ENCODE measurements around the gene JMJD7. TPM values are rescaled to one million over a fixed set of nuclear protein-coding genes. Genes with fewer than 3 reads are reported as not detected.

The JMJD7 gene
- total and polyA plus RNA-seq, 5 donors from 2014 or later, result 17.0 to 42.2 (median 25.9) TPM

DNA sequence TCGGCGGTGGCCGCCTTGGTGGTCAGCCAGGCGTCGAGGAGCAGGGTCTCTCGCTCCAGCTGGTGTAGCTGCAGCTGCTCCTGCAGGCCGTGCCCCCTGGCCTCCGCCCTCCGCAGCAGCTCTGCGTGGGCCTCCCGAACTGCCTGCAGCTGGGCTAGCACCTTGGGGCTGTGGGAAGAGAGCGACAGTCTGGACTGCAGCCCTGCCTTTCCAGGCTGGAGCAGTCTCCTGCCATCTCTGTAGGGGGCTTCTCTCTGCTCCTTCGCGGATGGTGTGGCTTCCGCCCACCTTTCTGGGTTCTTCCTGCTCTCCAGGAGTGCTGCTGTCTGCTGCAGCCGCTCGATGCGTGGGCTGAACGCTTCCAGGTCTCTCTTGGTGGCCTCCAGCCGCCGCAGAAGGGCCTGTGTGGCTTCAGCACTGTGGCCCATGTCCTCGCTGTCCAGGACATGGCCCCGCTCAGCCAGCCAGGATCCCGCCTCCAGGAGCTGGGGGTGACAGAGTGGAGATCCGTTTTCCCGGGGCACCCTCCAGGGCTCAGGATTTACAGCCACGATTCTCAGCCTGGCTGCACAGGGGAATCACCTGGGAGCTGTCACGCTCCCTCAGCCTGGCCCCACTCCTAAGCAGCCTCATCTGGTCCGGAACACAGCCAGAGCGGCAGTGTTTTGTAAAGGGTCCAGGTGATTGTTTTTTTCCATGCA is 27.5 kb downstream of the JMJD7 start:
- H3K36me3 Mint-ChIP-seq, result no peaks in the 10 kb centered on the region
- H3K4me1 ChIP-seq (ENCODE audit: control insufficient read depth, insufficient read depth, low read length, poor library complexity, severe bottlenecking), result no peaks in the 10 kb centered on the region
- H3K4me3 Mint-ChIP-seq, result no peak overlapping the region
- no peaks in the 10 kb centered on the region for H3K36me3 ChIP-seq (ENCODE audit: control insufficient read depth, insufficient read depth, low read length)
- ATAC-seq (ENCODE audit: low read depth in 2 of 2), result no peak
- no peaks in the 10 kb centered on the region for H3K27me3 Mint-ChIP-seq
- no peak overlapping the region for H3K27ac Mint-ChIP-seq
- H3K4me1 Mint-ChIP-seq, result peaks cover 0 to 5% (median 2%) of the 10 kb centered on the region in 4 donors
- no peak overlapping the region for H3K27ac ChIP-seq (ENCODE audit: insufficient read depth, low read length, poor library complexity, severe bottlenecking)
- H3K9me3 Mint-ChIP-seq, result no peaks in the 10 kb centered on the region
- no peaks in the 10 kb centered on the region for H3K9me3 ChIP-seq (ENCODE audit: control insufficient read depth in 2 of 2, low read length in 2 of 2)
- no peak for DNase-seq
- no peak overlapping the region for H3K4me3 ChIP-seq (ENCODE audit: low read depth, low read length)
- no peaks in the 10 kb centered on the region for H3K27me3 ChIP-seq (ENCODE audit: control insufficient read depth, insufficient read depth, low read length)

DNA sequence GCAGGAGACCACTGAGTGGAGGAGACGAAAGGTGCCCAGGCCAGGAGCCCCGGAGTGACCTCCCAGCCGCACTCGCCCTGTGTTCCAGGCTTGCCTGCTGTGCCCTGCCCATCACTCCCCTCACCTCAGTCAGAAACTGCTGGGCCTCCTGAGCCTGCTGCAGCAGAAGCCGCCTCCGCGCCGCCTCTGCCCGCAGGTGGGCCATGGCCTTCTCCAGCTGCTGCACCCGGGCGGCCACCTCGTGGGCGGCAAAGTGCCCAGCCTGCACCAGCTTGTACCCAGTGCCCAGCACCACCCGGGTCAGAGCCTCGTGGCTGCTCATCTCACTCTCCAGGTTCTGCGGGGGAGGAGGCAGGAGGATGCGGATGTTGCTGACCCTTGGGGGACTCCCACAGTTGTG is 28.4 kb downstream of the JMJD7 start:
- H3K9me3 Mint-ChIP-seq, result no peaks in the 10 kb centered on the region
- H3K9me3 ChIP-seq (ENCODE audit: control insufficient read depth in 2 of 2, low read length in 2 of 2), result no peaks in the 10 kb centered on the region
- no peaks in the 10 kb centered on the region for H3K27me3 Mint-ChIP-seq
- no peak for ATAC-seq (ENCODE audit: low read depth in 2 of 2)
- no peak overlapping the region for H3K4me3 ChIP-seq (ENCODE audit: low read depth, low read length)
- no peak for DNase-seq
- H3K36me3 Mint-ChIP-seq, result no peaks in the 10 kb centered on the region
- no peak overlapping the region for H3K27ac ChIP-seq (ENCODE audit: insufficient read depth, low read length, poor library complexity, severe bottlenecking)
- no peak overlapping the region for H3K27ac Mint-ChIP-seq
- H3K4me1 ChIP-seq (ENCODE audit: control insufficient read depth, insufficient read depth, low read length, poor library complexity, severe bottlenecking), result no peaks in the 10 kb centered on the region
- H3K36me3 ChIP-seq (ENCODE audit: control insufficient read depth, insufficient read depth, low read length), result no peaks in the 10 kb centered on the region
- no peak overlapping the region for H3K4me3 Mint-ChIP-seq
- H3K4me1 Mint-ChIP-seq, result peaks cover 0 to 5% (median under 1%) of the 10 kb centered on the region in 4 donors
- no peaks in the 10 kb centered on the region for H3K27me3 ChIP-seq (ENCODE audit: control insufficient read depth, insufficient read depth, low read length)

DNA sequence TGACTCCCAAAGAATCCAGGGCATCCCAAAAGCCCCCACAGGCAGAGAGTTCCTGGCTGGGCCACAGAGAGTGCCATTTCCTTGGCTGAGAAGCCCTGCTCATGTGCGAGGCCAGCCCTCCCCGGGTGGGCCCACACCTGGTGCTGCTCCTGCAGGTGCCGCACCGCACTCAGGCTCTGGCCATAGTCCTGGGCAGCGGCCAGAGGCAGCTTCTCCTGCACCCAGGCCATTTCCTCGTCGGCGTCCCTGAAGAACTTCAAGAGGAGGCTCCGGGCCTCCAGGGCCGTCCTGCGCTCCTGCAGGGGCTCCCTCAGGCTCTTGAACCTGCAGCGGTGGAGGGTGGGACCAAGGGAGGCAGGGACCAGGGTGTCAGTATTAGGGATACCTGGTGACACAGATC is 28.8 kb downstream of the JMJD7 start:
- Mint-ChIP-seq H3K4me3 (no peak overlapping the region), H3K27ac (no peak overlapping the region), H3K27me3 (no peaks in the 10 kb centered on the region), H3K4me1 (peaks cover 0 to 5% (median 0%) of the 10 kb centered on the region in 4 donors), H3K36me3 (no peaks in the 10 kb centered on the region), H3K9me3 (no peaks in the 10 kb centered on the region)
- no peak overlapping the region for H3K27ac ChIP-seq (ENCODE audit: insufficient read depth, low read length, poor library complexity, severe bottlenecking)
- ATAC-seq (ENCODE audit: low read depth in 2 of 2) (no peak), DNase-seq (no peak)
- H3K4me3 ChIP-seq (ENCODE audit: low read depth, low read length), result no peak overlapping the region
- H3K36me3 ChIP-seq (ENCODE audit: control insufficient read depth, insufficient read depth, low read length), result no peaks in the 10 kb centered on the region
- H3K4me1 ChIP-seq (ENCODE audit: control insufficient read depth, insufficient read depth, low read length, poor library complexity, severe bottlenecking), result no peaks in the 10 kb centered on the region
- H3K9me3 ChIP-seq (ENCODE audit: control insufficient read depth in 2 of 2, low read length in 2 of 2), result no peaks in the 10 kb centered on the region
- no peaks in the 10 kb centered on the region for H3K27me3 ChIP-seq (ENCODE audit: control insufficient read depth, insufficient read depth, low read length)

DNA sequence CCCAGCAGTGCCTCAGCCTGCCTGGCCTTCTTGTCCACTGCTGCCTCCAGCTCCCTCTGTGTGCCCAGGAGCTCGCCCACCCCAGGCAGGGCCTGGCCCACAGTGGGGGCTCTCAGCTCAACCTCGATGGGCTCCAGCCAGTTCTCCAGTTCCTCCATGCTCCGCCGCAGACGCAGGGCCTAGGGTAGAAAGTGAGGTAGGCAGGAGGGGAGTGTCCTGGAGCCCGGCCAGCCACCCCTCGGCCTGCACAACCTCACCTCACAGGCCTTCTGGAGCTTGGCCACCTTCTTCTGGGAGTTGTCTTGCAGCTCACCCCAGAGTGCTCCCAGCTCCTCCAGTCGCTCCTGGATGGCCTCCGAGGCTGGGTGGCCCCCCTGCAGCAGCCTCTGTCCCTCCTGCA is 29.4 kb downstream of the JMJD7 start:
- H3K27ac Mint-ChIP-seq, result no peak overlapping the region
- H3K9me3 Mint-ChIP-seq, result no peaks in the 10 kb centered on the region
- Histone ChIP-seq H3K27ac (ENCODE audit: insufficient read depth, low read length, poor library complexity, severe bottlenecking) (no peak overlapping the region), H3K4me3 (ENCODE audit: low read depth, low read length) (no peak overlapping the region), H3K27me3 (ENCODE audit: control insufficient read depth, insufficient read depth, low read length) (no peaks in the 10 kb centered on the region), H3K9me3 (ENCODE audit: control insufficient read depth in 2 of 2, low read length in 2 of 2) (no peaks in the 10 kb centered on the region), H3K4me1 (ENCODE audit: control insufficient read depth, insufficient read depth, low read length, poor library complexity, severe bottlenecking) (no peaks in the 10 kb centered on the region), H3K36me3 (ENCODE audit: control insufficient read depth, insufficient read depth, low read length) (no peaks in the 10 kb centered on the region)
- no peaks in the 10 kb centered on the region for H3K27me3 Mint-ChIP-seq
- H3K4me3 Mint-ChIP-seq, result no peak overlapping the region
- H3K36me3 Mint-ChIP-seq, result no peaks in the 10 kb centered on the region
- DNase-seq, result no peak
- H3K4me1 Mint-ChIP-seq, result peaks cover 0 to 5% (median 0%) of the 10 kb centered on the region in 4 donors
- ATAC-seq (ENCODE audit: low read depth in 2 of 2), result no peak

DNA sequence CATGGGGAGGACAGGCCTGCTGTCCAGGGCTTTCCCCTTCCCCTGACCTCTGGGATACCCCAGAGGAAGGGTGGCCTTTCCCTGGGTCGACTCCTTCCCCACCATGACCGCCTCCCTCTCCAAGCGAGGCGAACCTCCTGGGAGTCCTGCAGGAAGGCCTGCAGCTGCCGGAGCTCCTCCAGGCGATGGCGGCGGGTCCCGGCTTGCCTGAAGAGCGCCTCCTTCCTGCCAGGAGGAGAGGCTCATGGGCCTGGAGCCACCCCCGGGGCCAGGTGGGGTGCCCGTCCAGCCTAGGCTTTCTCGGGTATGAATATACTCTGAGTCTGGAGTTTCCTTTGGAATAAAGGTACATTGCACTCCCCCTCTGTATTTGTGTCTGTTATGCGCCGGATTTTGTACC is 30.9 kb downstream of the JMJD7 start:
- Histone ChIP-seq H3K36me3 (ENCODE audit: control insufficient read depth, insufficient read depth, low read length) (no peaks in the 10 kb centered on the region), H3K4me1 (ENCODE audit: control insufficient read depth, insufficient read depth, low read length, poor library complexity, severe bottlenecking) (no peaks in the 10 kb centered on the region), H3K9me3 (ENCODE audit: control insufficient read depth in 2 of 2, low read length in 2 of 2) (no peaks in the 10 kb centered on the region), H3K27ac (ENCODE audit: insufficient read depth, low read length, poor library complexity, severe bottlenecking) (no peak overlapping the region), H3K4me3 (ENCODE audit: low read depth, low read length) (no peak overlapping the region), H3K27me3 (ENCODE audit: control insufficient read depth, insufficient read depth, low read length) (no peaks in the 10 kb centered on the region)
- no peak for ATAC-seq (ENCODE audit: low read depth in 2 of 2)
- H3K27me3 Mint-ChIP-seq, result no peaks in the 10 kb centered on the region
- H3K4me3 Mint-ChIP-seq, result no peak overlapping the region
- H3K36me3 Mint-ChIP-seq, result no peaks in the 10 kb centered on the region
- no peaks in the 10 kb centered on the region for H3K9me3 Mint-ChIP-seq
- DNase-seq, result no peak
- H3K27ac Mint-ChIP-seq, result no peak overlapping the region
- H3K4me1 Mint-ChIP-seq, result peaks cover 0 to 5% (median 0%) of the 10 kb centered on the region in 4 donors

DNA sequence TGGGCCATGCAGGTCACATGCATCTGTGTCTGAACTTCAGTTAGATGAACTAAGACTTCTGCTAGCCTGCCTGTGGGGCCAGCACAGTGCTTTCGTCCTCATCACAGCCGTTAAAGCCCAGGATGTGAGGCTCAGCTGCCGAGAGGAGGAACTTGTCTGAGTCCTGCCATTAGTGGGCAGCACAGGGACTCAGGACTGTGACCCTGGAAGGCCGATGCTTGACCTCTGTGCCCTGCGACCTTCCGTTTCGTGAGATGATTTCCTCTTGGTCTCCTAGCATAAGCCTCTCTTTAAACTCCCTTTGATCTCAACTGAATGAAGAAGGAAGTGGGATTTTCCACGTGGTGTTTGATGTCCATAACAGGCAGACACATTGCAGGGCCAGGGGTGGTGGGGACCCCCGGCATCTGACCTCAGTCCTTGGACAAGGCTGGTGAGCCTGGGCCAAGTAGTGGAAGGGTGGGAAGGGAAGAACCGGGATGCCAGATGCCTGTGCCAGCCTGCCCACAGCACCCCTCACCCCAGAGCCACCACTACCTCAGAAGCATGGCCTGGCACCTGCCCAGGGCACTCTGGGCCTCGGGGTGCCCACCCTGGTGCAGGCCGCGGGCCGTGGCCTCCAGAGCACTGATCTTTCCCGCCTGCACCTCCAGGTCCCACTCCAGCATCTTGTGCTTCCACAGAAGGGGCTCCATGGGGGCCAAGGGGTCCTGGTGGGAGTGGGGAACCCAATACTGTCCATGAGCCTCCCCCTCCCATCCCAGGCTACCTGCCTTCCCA is 32.3 kb downstream of the JMJD7 start:
- H3K27me3 ChIP-seq (ENCODE audit: control insufficient read depth, insufficient read depth, low read length), result no peaks in the 10 kb centered on the region
- H3K4me1 ChIP-seq (ENCODE audit: control insufficient read depth, insufficient read depth, low read length, poor library complexity, severe bottlenecking), result no peaks in the 10 kb centered on the region
- ATAC-seq (ENCODE audit: low read depth in 2 of 2), result no peak
- H3K27me3 Mint-ChIP-seq, result no peaks in the 10 kb centered on the region
- no peak for DNase-seq
- peaks cover 0 to 5% (median 0%) of the 10 kb centered on the region in 4 donors for H3K4me1 Mint-ChIP-seq
- H3K4me3 Mint-ChIP-seq, result no peak overlapping the region
- H3K36me3 ChIP-seq (ENCODE audit: control insufficient read depth, insufficient read depth, low read length), result no peaks in the 10 kb centered on the region
- no peaks in the 10 kb centered on the region for H3K9me3 ChIP-seq (ENCODE audit: control insufficient read depth in 2 of 2, low read length in 2 of 2)
- H3K9me3 Mint-ChIP-seq, result no peaks in the 10 kb centered on the region
- no peak overlapping the region for H3K4me3 ChIP-seq (ENCODE audit: low read depth, low read length)
- no peak overlapping the region for H3K27ac ChIP-seq (ENCODE audit: insufficient read depth, low read length, poor library complexity, severe bottlenecking)
- no peaks in the 10 kb centered on the region for H3K36me3 Mint-ChIP-seq
- H3K27ac Mint-ChIP-seq, result peak overlapping the region in 1 of 3 donors; percentile 62

DNA sequence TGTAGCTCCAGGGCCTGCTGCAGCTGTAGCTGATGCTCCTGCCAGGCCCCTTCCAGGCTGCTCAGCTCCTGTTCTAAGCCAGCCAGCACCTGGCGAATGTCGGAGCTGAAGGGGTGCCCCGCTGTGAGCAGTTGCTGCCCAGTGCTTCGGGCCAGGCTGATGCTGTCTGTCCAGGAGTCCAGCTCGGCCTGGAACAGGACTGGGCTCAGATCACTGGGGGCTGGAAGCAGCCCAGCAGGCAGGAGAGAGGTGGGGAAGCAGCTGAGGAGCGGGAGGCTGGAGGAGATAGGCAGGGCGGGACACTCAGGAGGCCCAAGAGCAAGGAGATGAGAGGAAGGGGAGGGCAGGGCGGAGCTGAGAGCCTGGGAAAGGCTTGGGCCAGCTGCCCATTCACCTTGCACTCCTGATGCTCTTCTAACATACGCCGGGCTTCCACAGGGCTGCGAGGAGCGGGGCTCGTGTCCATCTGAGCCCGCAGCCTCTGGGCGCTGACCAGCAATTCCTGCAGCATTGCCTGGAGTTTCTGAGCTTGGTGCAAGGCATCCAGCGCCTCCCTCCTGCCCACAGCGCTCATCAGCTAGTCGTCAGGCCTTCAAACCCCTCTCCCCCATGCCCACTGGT is 34.0 kb downstream of the JMJD7 start:
- DNase-seq (no peak), ATAC-seq (ENCODE audit: low read depth in 2 of 2) (no peak)
- Mint-ChIP-seq H3K4me1 (peaks cover 0 to 5% (median 0%) of the 10 kb centered on the region in 4 donors), H3K9me3 (no peaks in the 10 kb centered on the region), H3K36me3 (no peaks in the 10 kb centered on the region), H3K27ac (no peak overlapping the region), H3K4me3 (no peak overlapping the region), H3K27me3 (no peaks in the 10 kb centered on the region)
- Histone ChIP-seq H3K27ac (ENCODE audit: insufficient read depth, low read length, poor library complexity, severe bottlenecking) (no peak overlapping the region), H3K36me3 (ENCODE audit: control insufficient read depth, insufficient read depth, low read length) (no peaks in the 10 kb centered on the region), H3K4me1 (ENCODE audit: control insufficient read depth, insufficient read depth, low read length, poor library complexity, severe bottlenecking) (no peaks in the 10 kb centered on the region), H3K4me3 (ENCODE audit: low read depth, low read length) (no peak overlapping the region), H3K9me3 (ENCODE audit: control insufficient read depth in 2 of 2, low read length in 2 of 2) (no peaks in the 10 kb centered on the region), H3K27me3 (ENCODE audit: control insufficient read depth, insufficient read depth, low read length) (no peaks in the 10 kb centered on the region)
